Gastroesophageal sphincter (tissue), 4 donors: ENCODE results near the gene CA5B. TPM values are rescaled to one million over a fixed set of nuclear protein-coding genes. Genes with fewer than 3 reads are reported as not detected.

ENCODE experiments used
- ATAC-seq: fragments of 150-250 bp; one replicate; pipeline ENCODE4 v1.9.1; 2016; ENCODE audit warnings: mild to moderate bottlenecking, moderate library complexity
- H3K27ac ChIP-seq, 4 donors: fragments of 200-600 bp; sonication (generic) in 3 of 4; 1 replicate in 3 of 4; 2 replicates in 1 of 4; pipeline ENCODE4 v1.5.1; 2016 to 2019
- H3K27me3 ChIP-seq: fragments of 200-600 bp; sonication (generic); one replicate; pipeline ENCODE4 v1.5.1; 2019
- H3K36me3 ChIP-seq, 2 donors: fragments of 200-600 bp; sonication (generic); one replicate each; pipeline ENCODE4 v1.5.1; 2019; ENCODE audit warnings: control low read depth in 1 of 2
- H3K4me1 ChIP-seq, 3 donors: fragments of 200-600 bp; sonication (generic); 1 replicate in 2 of 3; 2 replicates in 1 of 3; pipeline ENCODE4 v1.5.1; 2016 to 2019; ENCODE audit warnings: control low read depth in 2 of 3
- H3K4me3 ChIP-seq, 2 donors: fragments of 200-600 bp; sonication (generic); one replicate each; pipeline ENCODE4 v1.5.1; 2019; ENCODE audit warnings: mild to moderate bottlenecking in 1 of 2, moderate library complexity in 1 of 2
- H3K9me3 ChIP-seq, 3 donors: fragments of 200-600 bp; sonication (generic); one replicate each; pipeline ENCODE4 v1.5.1; 2017 to 2019; ENCODE audit warnings: control low read depth in 2 of 3
- CTCF ChIP-seq, 4 experiments: fragments of 200-600 bp in 2 of 4; fragments of 450-650 bp in 2 of 4; sonication (generic) in 1 of 4; IDR thresholded peaks; one replicate each; pipeline ENCODE4 v1.5.1; 2017 to 2019; ENCODE audit warnings: antibody characterized with exemption in 4 of 4, mild to moderate bottlenecking in 2 of 4, moderate library complexity in 2 of 4
- EP300 ChIP-seq: sonication (generic); formaldehyde crosslinking; IDR thresholded peaks from one replicate; pipeline ENCODE4 v1.6.1; 2017; ENCODE audit warnings: antibody characterized with exemption, mild to moderate bottlenecking
- POLR2A ChIP-seq, 2 donors: fragments of 450-650 bp; IDR thresholded peaks; one replicate each; pipeline ENCODE4 v1.6.1; 2017; ENCODE audit warnings: antibody characterized with exemption in 2 of 2, mild to moderate bottlenecking in 2 of 2, moderate library complexity in 1 of 2
- POLR2AphosphoS5 ChIP-seq: sonication (generic); formaldehyde crosslinking; IDR thresholded peaks from one replicate; pipeline ENCODE4 v1.6.1; 2017; ENCODE audit warnings: antibody characterized with exemption
- WGBS, 2 donors: methylation state at CpG; one replicate each; pipeline ENCODE4 v1.1.5; 2018; ENCODE audit warnings: low coverage in 1 of 2; 5-methylcytosine and 5-hydroxymethylcytosine counted together
- total RNA-seq, 4 donors: library from RNA; depleted of rRNA; stranded (reverse); fragments of >200 nt; gene quantifications; one replicate each; pipeline ENCODE4 v1.1.0, GENCODE V29; 2016

The CA5B gene
- total RNA-seq, 4 donors from 2014 or later, result 8.2 to 11.4 (median 9.9) TPM

GRCh38 chrX:15769300-15769954 lies 31.4 kb downstream of the CA5B start:
- Histone ChIP-seq H3K27ac (no peak overlapping the region), H3K36me3 (no peaks in the 10 kb centered on the region), H3K4me3 (no peak overlapping the region), H3K4me1 (no peaks in the 10 kb centered on the region), H3K27me3 (no peaks in the 10 kb centered on the region), H3K9me3 (no peaks in the 10 kb centered on the region)
- TF ChIP-seq EP300, result no peak
- TF ChIP-seq POLR2A (IDR thresholded peaks at IDR 0.05), result no peak
- TF ChIP-seq POLR2AphosphoS5, result no peak
- no peak for TF ChIP-seq CTCF (IDR thresholded peaks at IDR 0.05)
- no peak for ATAC-seq
- 69 to 71% methylated on average over 3 to 4 of the region's 4 CpGs for WGBS, 2 donors

- TF ChIP-seq EP300 (no peak), POLR2A (IDR thresholded peaks at IDR 0.05) (no peak), POLR2AphosphoS5 (no peak), CTCF (IDR thresholded peaks at IDR 0.05) (no peak)
- peaks cover 0 to 56% of the 10 kb centered on the region in 2 donors for H3K36me3 ChIP-seq
These were observed 44.1 kb downstream of the CA5B start for GRCh38 chrX:15781961-15782699.

GRCh38 chrX:15785176-15785750 lies 47.2 kb downstream of the CA5B start:
- no peaks in the 10 kb centered on the region for H3K27me3 ChIP-seq
- H3K27ac ChIP-seq, result no peak overlapping the region
- WGBS, 2 donors, result 86 to 92% methylated on average over 2 of the region's 3 CpGs
- ATAC-seq, result no peak
- H3K36me3 ChIP-seq, result peaks cover 0 to 35% of the 10 kb centered on the region in 2 donors
- H3K9me3 ChIP-seq, result no peaks in the 10 kb centered on the region
- no peak overlapping the region for H3K4me3 ChIP-seq
- peaks cover 0 to 4% (median 0%) of the 10 kb centered on the region in 3 donors for H3K4me1 ChIP-seq
- no peak for TF ChIP-seq POLR2AphosphoS5
- TF ChIP-seq CTCF (IDR thresholded peaks at IDR 0.05), result no peak
- TF ChIP-seq EP300, result no peak
- no peak for TF ChIP-seq POLR2A (IDR thresholded peaks at IDR 0.05)

More at GRCh38 chrX:15781961-15782699, 44.1 kb downstream of the CA5B start:
- Histone ChIP-seq H3K4me3 (no peak overlapping the region), H3K4me1 (no peaks in the 10 kb centered on the region), H3K9me3 (no peaks in the 10 kb centered on the region), H3K27ac (no peak overlapping the region), H3K27me3 (no peaks in the 10 kb centered on the region)
- no peak for ATAC-seq
- 44 to 77% methylated on average over 1 to 13 of the region's 13 CpGs for WGBS, 2 donors

- no peaks in the 10 kb centered on the region for H3K9me3 ChIP-seq
- WGBS, 2 donors, result 100% methylated on average over 1 of the region's 3 CpGs; no CpG with 5 or more reads in 1 of the 2 donors
- no peaks in the 10 kb centered on the region for H3K27me3 ChIP-seq
- peaks cover 0 to 22% of the 10 kb centered on the region in 2 donors for H3K36me3 ChIP-seq
- TF ChIP-seq POLR2AphosphoS5 (no peak), POLR2A (IDR thresholded peaks at IDR 0.05) (no peak), CTCF (IDR thresholded peaks at IDR 0.05) (no peak), EP300 (no peak)
- H3K4me1 ChIP-seq, result peaks cover 0 to 14% (median 5%) of the 10 kb centered on the region in 3 donors
- no peak overlapping the region for H3K4me3 ChIP-seq
- ATAC-seq, result no peak
- H3K27ac ChIP-seq, result no peak overlapping the region
These were observed 48.8 kb downstream of the CA5B start for GRCh38 chrX:15786915-15787314.
